Cerebellar cortex (tissue), 1 donor: ENCODE results near the gene CEACAM21.

Source experiments
- DNase-seq: peaks from one replicate; pipeline ENCODE4 v3.0.0-alpha.2; 2015; ENCODE audit warnings: low spot score

The CEACAM21 gene

DNA sequence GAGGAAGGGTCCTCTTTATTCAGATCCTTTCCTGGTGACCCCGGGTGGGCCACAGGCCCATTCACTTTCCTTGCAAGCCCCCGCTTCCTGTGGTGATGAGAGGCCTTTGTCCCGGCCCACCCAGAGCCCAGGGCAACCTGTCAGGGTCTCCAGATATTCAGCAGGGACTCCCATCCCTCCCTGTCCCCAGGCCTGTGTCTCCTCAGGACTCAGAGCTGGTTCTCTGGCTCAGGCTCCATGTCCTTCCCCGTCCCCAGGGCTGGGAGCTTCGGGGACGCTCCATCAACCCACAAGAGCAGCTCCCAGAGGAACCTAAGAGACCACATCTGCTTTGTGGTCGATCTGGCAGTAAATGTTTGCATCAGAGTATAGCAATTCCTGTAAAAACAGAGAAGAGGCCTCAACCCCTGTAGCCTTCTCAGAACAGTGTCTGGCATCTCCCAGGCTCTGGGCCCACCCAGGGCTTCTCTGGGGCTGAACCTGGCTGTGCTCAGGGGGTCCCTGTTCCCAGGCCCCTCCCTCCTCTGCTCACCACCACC is 43.1 kb downstream of the CEACAM21 start:
- no peak for DNase-seq

- DNase-seq = no peak
Observed at GRCh38 chr19:41620171-41620570, 44.2 kb downstream of the CEACAM21 start.

- no peak for DNase-seq
Observed at GRCh38 chr19:41621226-41621625, 45.3 kb downstream of the CEACAM21 start.

DNA sequence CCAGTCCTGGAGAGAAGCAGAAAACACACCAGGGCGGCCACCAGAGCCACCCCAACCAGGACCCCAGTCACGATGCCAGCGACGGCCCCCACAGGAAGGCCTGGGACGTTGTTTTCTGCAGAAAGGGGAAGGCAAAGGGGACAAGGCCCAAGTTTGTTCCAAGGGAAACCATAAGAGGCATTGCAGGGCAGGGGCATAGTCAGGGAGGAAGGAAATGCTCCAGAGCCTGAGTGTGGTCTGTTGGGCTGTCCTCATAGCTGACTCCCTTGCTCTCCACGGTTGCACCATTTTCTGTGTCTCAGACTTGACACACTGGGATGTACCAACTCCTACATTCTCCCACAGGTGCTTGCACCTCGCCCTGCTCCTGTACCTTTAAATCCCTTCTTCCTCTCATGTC is 45.7 kb downstream of the CEACAM21 start:
- DNase-seq = no peak

GRCh38 chr19:41623360-41623759 is 47.4 kb downstream of the CEACAM21 start:
- no peak for DNase-seq

- DNase-seq = no peak
Observed at GRCh38 chr19:41624515-41624914, 48.5 kb downstream of the CEACAM21 start.

GRCh38 chr19:41624937-41625336 is 49.0 kb downstream of the CEACAM21 start:
- DNase-seq = no peak

DNA sequence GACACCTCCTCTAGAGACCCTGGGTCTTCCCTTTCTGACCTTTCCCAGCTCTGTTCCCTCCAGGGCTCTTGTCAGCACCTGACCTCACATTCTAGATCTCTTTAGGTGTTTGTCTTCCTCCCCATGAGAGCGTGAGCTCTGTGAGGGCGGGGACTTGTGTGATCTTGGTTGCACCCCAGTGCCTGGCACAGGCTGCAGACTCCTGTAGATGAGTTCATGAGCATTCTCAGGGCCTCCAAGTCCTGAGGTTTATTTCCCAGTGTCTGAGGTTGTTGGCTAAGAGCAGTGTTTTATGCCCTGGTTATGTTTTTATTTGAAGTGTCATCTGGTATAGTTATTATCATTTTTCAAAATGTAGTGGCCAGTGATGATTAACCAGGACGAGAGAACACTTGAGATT is 50.3 kb downstream of the CEACAM21 start:
- no peak for DNase-seq

DNA sequence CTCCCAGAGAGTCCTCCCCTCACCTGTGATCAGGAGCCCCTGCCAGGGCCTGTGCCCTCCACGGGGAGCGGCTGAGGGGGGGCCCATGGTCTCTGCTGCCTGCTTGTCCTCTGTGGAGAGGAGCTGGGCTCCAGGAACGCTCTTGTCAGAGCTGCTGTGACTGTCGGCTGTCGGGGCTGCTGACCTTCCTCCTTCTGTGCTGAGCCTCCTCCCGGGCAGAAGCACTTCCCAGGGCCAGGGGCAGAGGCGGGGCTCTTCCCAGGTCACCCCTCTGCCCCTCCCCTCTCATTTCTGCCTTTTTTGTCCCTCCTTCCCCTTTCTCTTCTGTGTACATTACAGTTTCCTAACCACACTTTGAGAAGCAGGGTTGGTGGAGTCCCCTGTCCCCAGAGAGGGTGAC is 50.9 kb downstream of the CEACAM21 start, which contains the start of gene CEACAM4:
Gene CEACAM4 (minus strand): TSS at position 198 of the 400 bp plus-strand sequence. CDS start 111 bp downstream, at position 87.
- DNase-seq = no peak

DNA sequence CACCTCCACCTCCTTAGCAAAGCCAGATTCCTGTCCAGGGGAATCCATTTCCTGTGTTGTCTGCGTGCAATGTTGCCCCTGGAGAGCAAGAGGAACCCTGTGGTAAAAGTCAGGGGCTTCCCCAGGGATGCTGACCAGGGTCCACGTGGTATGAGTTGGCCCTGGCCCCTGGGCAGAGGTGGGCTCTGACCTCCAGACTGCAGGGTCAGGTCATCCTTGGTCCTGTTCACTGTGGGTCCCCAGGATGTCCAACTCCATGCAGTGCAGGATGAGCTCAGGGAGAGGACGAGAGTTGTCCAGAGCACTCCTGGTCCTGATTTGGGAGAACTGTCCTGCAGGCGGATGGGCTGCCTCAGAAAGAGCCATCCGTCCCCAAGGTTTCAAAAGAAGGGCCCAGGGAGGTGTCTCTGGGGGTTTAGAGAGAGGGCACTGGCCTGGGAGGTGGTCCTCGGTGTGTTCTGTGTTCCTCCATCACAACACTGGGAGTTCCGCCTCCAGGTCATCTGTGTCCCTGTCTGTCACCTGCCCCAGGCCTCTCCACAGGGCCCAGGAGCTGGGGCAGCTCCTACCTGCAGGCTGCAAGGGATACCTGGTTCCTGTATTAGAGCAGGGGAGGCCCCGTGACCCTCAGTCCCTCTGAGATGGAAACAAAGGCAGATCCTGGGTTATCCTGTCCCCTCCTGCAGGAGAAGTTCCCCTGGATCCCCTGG is 52.2 kb downstream of the CEACAM21 start:
- no peak for DNase-seq
